ENCODE results near the gene SNN.

SNN gene

GRCh38 chr16:11706180-11706742 is 38.0 kb downstream of the SNN start:
- no peak for DNase-seq

DNA sequence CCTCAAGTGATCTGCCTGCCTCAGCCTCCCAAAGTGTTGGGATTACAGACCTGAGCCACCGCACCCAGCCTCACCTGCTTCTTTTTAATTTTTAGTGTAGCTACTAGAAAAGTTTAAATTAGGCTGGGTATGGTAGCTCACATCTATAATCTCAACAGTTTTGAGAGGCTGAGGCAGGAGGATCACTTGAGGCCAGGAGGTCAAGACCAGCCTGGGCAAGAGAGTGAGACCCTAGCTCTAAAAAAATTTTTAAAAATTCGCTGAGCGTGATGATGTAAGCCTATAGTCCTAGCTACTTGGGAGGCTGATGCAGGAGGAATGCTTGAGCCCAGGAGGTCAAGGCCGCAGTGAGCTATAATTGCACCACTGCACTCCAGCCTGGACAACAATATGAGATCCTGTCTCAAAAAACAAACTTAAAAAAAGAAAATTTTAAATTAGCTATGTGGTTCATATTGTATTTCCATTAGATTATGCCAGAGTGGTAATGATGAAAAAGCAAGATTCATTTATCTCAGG is 39.5 kb downstream of the SNN start:
- DNase-seq: no peak

DNA sequence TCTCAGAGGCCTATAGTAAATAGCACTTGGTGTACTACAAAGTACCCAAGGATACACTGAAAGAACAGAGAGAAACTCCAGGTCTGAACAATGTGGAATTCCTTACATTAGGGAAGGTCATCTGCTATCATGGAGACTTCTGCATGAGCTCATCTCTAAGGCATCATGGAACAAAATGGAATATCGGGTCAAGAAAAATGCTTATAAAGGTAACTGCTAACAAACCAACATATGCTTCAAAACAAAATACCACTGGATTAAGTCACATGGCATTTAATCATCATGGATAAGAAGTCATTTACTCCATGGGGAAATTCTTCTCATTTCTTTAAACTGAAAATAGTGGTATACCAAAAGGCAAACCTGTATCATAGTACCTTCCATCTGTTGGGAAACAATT is 40.2 kb downstream of the SNN start:
- no peak for DNase-seq

DNA sequence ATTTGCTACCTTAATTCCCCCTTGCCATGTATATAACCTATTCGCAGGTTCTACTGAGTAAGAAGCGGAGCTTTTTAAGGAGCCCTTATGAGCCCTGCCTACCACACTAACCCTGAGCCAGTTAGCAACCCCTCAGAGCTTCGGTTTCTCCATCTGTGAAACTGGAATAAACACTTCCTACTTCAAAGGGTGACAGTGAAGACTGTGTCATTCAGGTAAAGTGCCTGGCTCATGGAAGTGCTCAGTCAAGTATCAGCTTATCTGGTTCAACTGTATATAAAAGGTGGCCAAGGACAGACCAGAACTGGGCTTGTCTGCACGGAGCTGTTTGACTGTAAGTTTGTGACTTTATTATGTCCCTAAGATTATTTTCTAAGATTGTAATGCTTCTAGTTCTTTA is 43.4 kb downstream of the SNN start:
- no peak for DNase-seq

- no peak for DNase-seq
Measured at GRCh38 chr16:11712122-11712521, 43.9 kb downstream of the SNN start.

- no peak for DNase-seq
Measured at GRCh38 chr16:11715246-11715947, 47.1 kb downstream of the SNN start.

GRCh38 chr16:11716336-11716735 is 48.1 kb downstream of the SNN start:
- no peak for DNase-seq

- no peak for DNase-seq
Measured at GRCh38 chr16:11717811-11718210, 49.6 kb downstream of the SNN start.

DNA sequence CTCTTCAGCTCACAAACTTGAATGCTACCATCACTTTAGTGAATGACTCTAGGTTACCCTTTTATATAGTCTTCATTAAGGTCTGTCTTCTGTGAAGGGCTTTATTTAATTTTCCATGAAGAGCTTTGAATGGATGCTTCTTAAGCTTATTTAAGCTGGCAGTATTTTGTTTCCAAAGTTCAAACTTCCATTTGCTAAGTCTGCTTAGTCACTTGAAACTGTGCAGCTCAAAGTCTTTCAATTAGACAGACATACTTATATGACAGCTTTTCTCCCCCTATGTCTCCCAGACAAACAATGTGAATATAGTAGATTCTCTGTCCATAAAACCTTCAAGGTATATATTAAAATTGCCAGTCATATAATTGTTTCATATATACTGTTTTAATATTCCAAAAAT is 50.9 kb downstream of the SNN start:
- no peak for DNase-seq

- no peak for DNase-seq
Measured at GRCh38 chr16:11719762-11720161, 51.5 kb downstream of the SNN start.

DNA sequence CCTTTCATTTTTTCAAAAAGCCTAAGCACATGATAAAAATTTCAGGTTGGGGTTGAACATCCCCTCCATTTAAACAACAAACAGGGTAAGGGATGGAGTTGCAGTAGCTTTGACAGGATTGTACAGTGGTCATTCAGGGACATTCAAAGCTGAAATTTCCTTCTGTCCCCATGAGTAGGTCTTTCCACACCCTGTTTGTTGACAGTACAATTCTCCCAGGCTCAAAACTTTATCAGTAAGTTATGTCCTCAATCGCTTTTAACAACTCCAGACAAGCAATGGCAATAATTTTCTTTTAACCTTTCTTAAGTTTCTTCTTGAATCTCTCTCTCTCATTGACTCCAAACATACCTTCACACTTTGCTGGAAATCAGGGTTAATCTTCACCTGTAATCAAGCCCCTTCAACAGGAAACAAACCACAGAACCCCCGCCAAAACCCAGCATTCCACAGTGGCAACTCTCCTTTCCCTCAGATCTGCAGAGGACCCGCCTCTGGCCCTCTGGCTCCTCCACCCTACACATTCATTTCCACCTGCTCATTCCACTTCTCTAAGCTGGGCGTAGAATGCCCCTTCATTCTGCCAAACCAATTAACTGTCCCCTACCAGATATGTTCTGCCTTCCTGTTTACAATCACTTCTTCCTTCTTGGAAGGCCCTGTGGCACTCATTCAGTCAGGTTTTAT is 53.7 kb downstream of the SNN start:
- no peak for DNase-seq

DNA sequence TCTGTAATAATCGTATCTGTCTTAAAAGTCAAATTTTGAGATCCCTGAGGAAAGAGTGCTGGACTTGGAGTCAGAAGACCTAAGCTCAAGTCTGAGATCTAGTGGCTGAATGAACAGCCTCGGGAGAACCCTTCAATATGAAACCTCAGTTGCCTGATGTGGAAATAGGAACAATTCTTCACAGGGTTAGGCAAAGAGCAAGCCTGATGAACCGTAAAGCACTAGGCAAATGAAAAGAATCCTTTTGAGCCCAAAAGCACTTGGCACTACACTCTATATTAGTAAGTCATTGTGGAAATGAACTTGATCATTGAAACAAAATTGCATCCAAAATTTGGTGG is 54.2 kb downstream of the SNN start:
- no peak for DNase-seq

DNA sequence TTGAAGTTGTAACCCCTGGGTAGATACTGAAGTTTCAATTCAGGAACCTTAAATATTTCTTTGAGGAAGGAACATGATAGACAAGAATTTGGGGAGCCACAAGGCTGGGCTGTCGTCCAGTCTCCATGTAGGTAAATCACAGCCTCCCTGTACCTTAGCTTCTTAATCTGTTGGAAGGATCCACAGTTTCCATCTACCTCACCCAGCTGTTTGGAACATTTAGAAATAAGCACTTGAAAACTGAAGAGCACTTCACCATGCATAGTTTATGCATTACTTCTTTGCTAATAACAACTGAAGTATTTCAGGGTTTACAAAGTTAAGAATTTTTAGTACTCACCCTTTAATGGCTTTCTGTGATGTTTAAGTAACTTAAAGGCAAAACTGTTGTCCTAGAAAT is 57.2 kb downstream of the SNN start:
- DNase-seq: peak in 1 of 2 experiments; percentile 15

GRCh38 chr16:11726008-11726407 is 57.8 kb downstream of the SNN start:
- DNase-seq: no peak

- no peak for DNase-seq
Measured at GRCh38 chr16:11727796-11728543, 59.7 kb downstream of the SNN start.
